ENCODE measurements around the gene ALX4. TPM values are rescaled to one million over a fixed set of nuclear protein-coding genes. Genes with fewer than 3 reads are reported as not detected.

ALX4 gene
- total and polyA plus RNA-seq, 2 donors (not counting 1 experiment from before 2014, with no cell fraction given) = not detected

DNA sequence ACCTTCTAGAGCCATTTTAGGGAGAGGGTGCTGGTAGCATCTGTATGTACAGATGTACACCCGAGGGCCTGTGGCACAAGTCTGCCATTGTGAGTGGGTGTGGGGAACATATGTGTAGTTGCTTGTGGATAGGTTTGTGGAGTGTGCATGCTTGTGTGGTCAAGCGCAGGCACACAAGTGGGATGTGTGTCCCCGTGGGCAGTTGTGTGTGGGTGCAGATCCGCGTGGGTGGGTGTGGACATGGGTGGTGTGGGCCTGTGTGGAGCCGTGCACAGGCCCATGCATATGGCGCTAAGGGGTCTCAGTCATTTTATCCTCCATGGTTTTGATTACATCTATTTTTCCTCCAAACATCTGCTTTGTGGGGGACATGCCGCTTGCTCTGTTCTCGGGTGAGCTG is 28.8 kb downstream of the ALX4 start:
- H3K79me2 ChIP-seq (ENCODE audit: control insufficient read depth, insufficient read depth, low read length) = no peaks in the 10 kb centered on the region
- H3K4me2 ChIP-seq (replicated peaks; ENCODE audit: low read depth, low read length, poor library complexity, severe bottlenecking) = no peak overlapping the region
- no peak overlapping the region for H3K27ac Mint-ChIP-seq
- no peak overlapping the region for H3K27ac ChIP-seq (ENCODE audit: low read length in 2 of 2)
- peaks cover 0 to 3% (median 0%) of the 10 kb centered on the region in 4 experiments for H3K27me3 ChIP-seq (replicated peaks in 1 of 4; ENCODE audit: control extremely low read depth in 1 of 4, control insufficient read depth in 3 of 4, insufficient read depth in 4 of 4, low read length in 3 of 4)
- H3K4me1 ChIP-seq (ENCODE audit: control insufficient read depth in 2 of 2, insufficient read depth in 2 of 2, low read length in 2 of 2) = no peaks in the 10 kb centered on the region
- H3K4me1 Mint-ChIP-seq = no peaks in the 10 kb centered on the region
- TF ChIP-seq EZH2 (IDR thresholded peaks at IDR 0.05; ENCODE audit: borderline replicate concordance, insufficient read depth, low read depth, low read length, poor library complexity, severe bottlenecking) = no peak
- TF ChIP-seq, protein P1, sequence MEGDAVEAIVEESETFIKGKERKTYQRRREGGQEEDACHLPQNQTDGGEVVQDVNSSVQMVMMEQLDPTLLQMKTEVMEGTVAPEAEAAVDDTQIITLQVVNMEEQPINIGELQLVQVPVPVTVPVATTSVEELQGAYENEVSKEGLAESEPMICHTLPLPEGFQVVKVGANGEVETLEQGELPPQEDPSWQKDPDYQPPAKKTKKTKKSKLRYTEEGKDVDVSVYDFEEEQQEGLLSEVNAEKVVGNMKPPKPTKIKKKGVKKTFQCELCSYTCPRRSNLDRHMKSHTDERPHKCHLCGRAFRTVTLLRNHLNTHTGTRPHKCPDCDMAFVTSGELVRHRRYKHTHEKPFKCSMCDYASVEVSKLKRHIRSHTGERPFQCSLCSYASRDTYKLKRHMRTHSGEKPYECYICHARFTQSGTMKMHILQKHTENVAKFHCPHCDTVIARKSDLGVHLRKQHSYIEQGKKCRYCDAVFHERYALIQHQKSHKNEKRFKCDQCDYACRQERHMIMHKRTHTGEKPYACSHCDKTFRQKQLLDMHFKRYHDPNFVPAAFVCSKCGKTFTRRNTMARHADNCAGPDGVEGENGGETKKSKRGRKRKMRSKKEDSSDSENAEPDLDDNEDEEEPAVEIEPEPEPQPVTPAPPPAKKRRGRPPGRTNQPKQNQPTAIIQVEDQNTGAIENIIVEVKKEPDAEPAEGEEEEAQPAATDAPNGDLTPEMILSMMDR (IDR thresholded peaks at IDR 0.05) = no peak
- 94% methylated on average over 2 of the region's 9 CpGs for WGBS (ENCODE audit: insufficient coverage)
- POLR2A ChIA-PET = no interaction called here
- intact Hi-C loops (cut with micrococcal nuclease) = loop anchor here (10.0 kb wide), 2 partner anchors 444 to 824 kb away; partner anchors contain the start of gene TSPAN18
- H3K4me3 ChIP-seq (ENCODE audit: control extremely low read depth in 1 of 5, extremely low read depth in 1 of 5, insufficient read depth in 1 of 5, low read depth in 2 of 5, low read length in 4 of 5) = no peak overlapping the region
- H3K27me3 Mint-ChIP-seq = peaks cover 9% of the 10 kb centered on the region
- no peak overlapping the region for H3K9ac ChIP-seq (ENCODE audit: low read length)
- DNase-seq (no peak), ATAC-seq (ENCODE audit: low read depth) (no peak)
- CTCF ChIA-PET = interaction anchor here (0.6 kb wide), 1 partner anchor 14 kb away, joined by 3 read pairs; no protein-coding TSS in a partner anchor
- no peaks in the 10 kb centered on the region for H3K9me3 Mint-ChIP-seq (ENCODE audit: insufficient read depth)
- no peak overlapping the region for H3K4me3 Mint-ChIP-seq
- H4K20me1 ChIP-seq (ENCODE audit: control insufficient read depth, insufficient read depth, low read length, poor library complexity, severe bottlenecking) = no peaks in the 10 kb centered on the region
- H2AFZ ChIP-seq (ENCODE audit: insufficient read depth, low read depth, low read length, poor library complexity, severe bottlenecking) = no peak overlapping the region
- H3K9me3 ChIP-seq (ENCODE audit: control extremely low read depth in 1 of 3, control insufficient read depth in 2 of 3, insufficient read depth in 1 of 3, low read length in 2 of 3) = no peaks in the 10 kb centered on the region
- no peaks in the 10 kb centered on the region for H3K36me3 ChIP-seq (replicated peaks in 1 of 2; ENCODE audit: control extremely low read depth in 1 of 2, control insufficient read depth in 1 of 2, extremely low read depth in 1 of 2, insufficient read depth in 2 of 2, low read length in 1 of 2)

DNA sequence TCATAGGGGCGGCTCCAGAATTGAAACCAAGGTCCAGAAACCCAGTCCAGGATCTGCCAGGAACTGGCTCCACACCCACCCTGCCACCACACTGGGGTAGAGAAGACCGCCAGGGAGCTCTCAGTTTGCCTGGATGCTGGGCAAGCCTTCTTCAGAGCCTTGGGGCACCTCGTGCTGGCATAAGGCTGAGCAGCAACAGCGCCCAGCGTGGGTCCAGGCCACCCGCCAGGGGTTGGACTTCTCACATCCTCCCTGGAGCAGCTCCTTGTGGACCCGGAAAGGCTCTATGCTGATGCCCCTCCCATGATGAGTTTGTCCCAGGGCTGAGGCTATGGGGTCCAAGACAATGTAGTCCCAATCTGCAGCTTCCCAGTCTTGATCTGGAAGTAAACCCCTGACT is 29.7 kb downstream of the ALX4 start:
- no peaks in the 10 kb centered on the region for H3K36me3 ChIP-seq (replicated peaks in 1 of 2; ENCODE audit: control extremely low read depth in 1 of 2, control insufficient read depth in 1 of 2, extremely low read depth in 1 of 2, insufficient read depth in 2 of 2, low read length in 1 of 2)
- ChIA-PET CTCF (interaction anchor here (1.1 kb wide), 1 partner anchor 10 kb away, joined by 3 read pairs; no protein-coding TSS in a partner anchor), POLR2A (no interaction called here)
- no peak overlapping the region for H3K4me2 ChIP-seq (replicated peaks; ENCODE audit: low read depth, low read length, poor library complexity, severe bottlenecking)
- no peak overlapping the region for H3K27ac Mint-ChIP-seq
- no peak overlapping the region for H3K4me3 ChIP-seq (ENCODE audit: control extremely low read depth in 1 of 5, extremely low read depth in 1 of 5, insufficient read depth in 1 of 5, low read depth in 2 of 5, low read length in 4 of 5)
- H3K27me3 ChIP-seq (replicated peaks in 1 of 4; ENCODE audit: control extremely low read depth in 1 of 4, control insufficient read depth in 3 of 4, insufficient read depth in 4 of 4, low read length in 3 of 4) = peaks cover 0 to 3% (median 0%) of the 10 kb centered on the region in 4 experiments
- no peak overlapping the region for H2AFZ ChIP-seq (ENCODE audit: insufficient read depth, low read depth, low read length, poor library complexity, severe bottlenecking)
- H3K4me1 Mint-ChIP-seq = no peaks in the 10 kb centered on the region
- intact Hi-C loops (cut with micrococcal nuclease) = loop anchor here (10.0 kb wide), 2 partner anchors 445 to 825 kb away; partner anchors contain the start of gene TSPAN18
- H3K79me2 ChIP-seq (ENCODE audit: control insufficient read depth, insufficient read depth, low read length) = no peaks in the 10 kb centered on the region
- H3K4me3 Mint-ChIP-seq = no peak overlapping the region
- TF ChIP-seq EZH2 (IDR thresholded peaks at IDR 0.05; ENCODE audit: borderline replicate concordance, insufficient read depth, low read depth, low read length, poor library complexity, severe bottlenecking) = no peak
- TF ChIP-seq, protein P1 (IDR thresholded peaks at IDR 0.05) = no peak
- H3K9me3 Mint-ChIP-seq (ENCODE audit: insufficient read depth) = no peaks in the 10 kb centered on the region
- H3K27ac ChIP-seq (ENCODE audit: low read length in 2 of 2) = no peak overlapping the region
- no peaks in the 10 kb centered on the region for H4K20me1 ChIP-seq (ENCODE audit: control insufficient read depth, insufficient read depth, low read length, poor library complexity, severe bottlenecking)
- H3K9me3 ChIP-seq (ENCODE audit: control extremely low read depth in 1 of 3, control insufficient read depth in 2 of 3, insufficient read depth in 1 of 3, low read length in 2 of 3) = no peaks in the 10 kb centered on the region
- WGBS (ENCODE audit: insufficient coverage) = 85% methylated on average over 7 of the region's 7 CpGs
- H3K4me1 ChIP-seq (ENCODE audit: control insufficient read depth in 2 of 2, insufficient read depth in 2 of 2, low read length in 2 of 2) = no peaks in the 10 kb centered on the region
- peaks cover 9% of the 10 kb centered on the region for H3K27me3 Mint-ChIP-seq
- no peak for ATAC-seq (ENCODE audit: low read depth)
- no peak for DNase-seq
- no peak overlapping the region for H3K9ac ChIP-seq (ENCODE audit: low read length)
